HG02571 (cell line): ENCODE results near the gene QPCT.

Source experiments
- ATAC-seq: cut with Tn5 transposase; IDR thresholded peaks from one replicate; pipeline ENCODE4 v1.9.1; 2021; ENCODE audit warnings: mild to moderate bottlenecking, moderate library complexity; ENCODE audit not compliant: unreplicated experiment

Gene QPCT

DNA sequence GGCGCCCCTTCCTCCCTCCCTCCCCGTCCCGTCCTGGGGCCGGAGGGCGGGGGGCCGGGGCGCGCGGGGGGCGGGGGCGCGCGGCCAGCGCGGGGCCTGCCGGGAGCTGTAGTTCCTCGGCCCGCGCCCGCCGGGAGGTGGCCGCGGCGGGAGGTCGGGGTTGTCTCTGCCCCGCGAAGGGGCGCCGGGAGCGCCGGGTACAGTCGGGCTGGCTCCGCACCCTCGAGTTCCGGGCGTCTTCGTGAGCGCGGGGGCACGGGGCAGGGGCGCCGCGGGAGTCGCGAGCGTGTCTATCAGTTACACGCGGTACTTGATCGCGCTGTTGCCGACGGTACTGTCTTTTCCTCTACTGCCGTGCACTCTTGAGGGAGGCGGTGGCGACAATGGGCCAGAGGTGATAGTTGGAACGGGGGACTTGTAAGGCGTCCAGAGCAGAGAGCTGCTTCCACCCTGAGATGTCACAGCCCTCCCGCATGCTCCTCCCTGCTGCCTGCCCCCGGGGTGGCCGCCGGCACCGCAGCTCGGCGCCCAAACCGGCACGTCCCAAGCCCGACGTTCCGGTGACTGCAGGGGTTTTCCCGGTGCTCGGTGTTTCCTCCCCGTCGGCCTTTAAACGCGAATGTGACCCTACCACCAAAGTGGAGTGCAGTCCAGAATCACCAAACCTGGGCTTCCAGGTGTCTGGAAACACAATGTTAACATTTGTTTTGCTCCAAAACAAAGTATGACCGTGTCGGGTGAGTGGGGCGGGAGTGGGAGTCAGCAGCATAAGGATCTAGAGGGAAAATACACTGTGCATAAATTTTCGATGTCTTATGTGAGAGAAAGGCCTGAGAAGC is 19.4 kb upstream of the QPCT start, which contains the start of gene PRKD3:
Gene PRKD3, minus strand, starts transcription at position 48 of the 839 bp plus-strand sequence. CDS start 8,309 bp downstream, outside the sequence.
- peak; percentile 69 for ATAC-seq

- ATAC-seq = no peak
Measured at GRCh38 chr2:37325625-37326071, 18.8 kb upstream of the QPCT start.

DNA sequence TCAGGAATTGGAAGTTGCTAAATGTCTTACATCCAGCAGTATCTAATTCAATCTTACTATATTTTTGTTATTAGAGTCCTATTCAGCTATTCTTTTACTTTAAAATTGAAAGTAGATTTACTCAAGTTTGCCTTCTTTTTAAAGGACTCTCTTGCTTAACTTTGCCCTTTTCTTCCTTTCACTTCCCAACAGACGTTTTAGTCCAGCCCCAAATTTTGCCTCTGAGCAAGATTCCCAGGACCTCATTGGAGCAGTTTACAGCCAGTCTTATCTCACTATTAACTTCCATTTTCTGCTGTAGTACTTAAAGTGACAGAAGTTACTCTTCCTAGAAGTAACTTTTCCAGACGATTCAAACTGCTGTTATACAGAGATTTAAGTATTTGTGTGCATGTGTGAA is 18.1 kb upstream of the QPCT start:
- no peak for ATAC-seq

DNA sequence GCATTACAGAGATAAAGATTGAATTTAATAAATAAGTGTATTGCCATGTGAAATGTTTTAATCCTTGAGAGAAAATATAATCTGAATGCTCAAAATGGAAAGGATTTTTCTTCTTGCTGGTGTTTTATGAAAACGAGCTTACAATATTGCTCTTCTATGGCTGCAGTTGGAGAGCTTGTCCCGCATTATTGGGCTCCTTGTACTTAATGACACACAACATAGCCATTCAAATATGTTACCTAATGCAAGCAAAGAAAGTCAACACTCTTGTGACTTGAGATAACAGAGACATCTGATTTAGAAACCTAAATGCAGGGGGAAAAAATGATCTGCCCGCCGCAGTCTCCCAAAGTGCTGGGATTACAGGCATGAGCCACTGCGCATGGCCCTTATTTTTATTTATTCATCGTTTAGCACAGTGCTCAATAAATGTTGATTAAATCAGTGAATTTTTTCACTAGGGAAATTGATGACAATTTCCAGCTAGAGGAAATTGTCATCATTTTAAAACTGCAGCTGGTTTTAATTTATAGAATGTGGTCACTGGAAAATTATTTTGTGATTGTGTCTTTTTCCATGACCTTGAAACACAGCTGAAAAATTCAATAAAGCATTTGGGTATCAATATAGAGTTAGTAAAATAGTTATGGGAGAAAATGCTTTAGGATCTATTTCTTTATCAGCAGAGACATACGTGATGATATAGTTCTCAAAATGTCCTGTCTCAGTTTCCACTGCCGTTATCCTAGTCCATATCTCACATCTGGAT is 17.4 kb upstream of the QPCT start:
- ATAC-seq = no peak

DNA sequence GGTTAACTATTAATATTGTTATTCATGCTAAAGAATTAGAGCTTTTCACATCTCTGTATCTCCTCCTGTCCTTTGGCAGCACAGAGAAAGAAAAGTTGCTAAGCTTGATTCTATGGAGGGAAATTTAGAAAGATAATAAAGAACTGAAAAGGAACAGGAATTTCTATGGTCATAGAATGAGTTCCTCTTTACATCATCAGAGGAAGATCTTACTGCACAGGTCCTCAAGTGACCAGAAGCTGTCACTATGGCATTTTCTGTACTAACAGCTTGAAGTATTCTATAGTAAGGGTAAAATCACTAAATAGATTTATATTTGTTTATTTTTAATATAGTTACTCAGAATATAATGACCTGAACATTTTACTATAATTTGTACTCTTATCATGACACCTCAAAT is 13.7 kb upstream of the QPCT start:
- no peak for ATAC-seq

DNA sequence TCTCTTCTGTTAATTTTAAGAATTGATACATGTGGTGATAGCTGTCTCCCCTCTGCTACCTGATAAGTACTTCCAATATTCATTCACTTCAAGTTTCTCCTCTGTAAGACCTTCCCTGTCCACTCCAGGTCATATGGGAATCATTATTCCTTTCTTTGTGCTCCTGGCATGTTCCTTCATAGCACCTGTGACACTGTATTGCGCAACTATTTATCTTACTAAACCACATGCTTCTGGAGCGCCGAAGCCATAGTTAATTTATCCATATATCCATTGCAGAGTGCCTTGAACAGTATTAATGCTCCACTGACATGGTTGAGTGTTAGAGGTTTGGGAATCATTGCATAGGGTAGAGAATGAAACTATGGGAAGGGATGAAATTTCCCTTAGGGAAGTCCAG is 11.9 kb upstream of the QPCT start:
- no peak for ATAC-seq

DNA sequence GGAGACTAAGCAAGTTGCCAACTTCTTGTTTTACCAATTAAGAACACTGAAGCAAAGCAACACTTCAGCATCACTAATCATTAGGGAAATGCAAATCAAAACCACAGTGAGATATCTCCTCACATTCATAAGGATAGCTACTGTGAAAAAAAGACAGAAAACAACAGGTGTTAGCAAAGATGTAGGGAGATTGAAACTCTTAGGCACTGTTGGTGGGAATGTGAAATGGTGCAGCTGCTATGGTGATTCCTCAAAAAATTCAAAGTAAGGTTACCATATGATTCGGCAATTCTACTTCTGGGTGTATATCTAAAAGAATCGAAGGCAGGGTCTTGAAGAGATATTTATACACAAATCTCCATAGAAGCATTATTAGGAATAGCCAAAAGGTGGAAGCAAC is 11.2 kb upstream of the QPCT start:
- no peak for ATAC-seq

DNA sequence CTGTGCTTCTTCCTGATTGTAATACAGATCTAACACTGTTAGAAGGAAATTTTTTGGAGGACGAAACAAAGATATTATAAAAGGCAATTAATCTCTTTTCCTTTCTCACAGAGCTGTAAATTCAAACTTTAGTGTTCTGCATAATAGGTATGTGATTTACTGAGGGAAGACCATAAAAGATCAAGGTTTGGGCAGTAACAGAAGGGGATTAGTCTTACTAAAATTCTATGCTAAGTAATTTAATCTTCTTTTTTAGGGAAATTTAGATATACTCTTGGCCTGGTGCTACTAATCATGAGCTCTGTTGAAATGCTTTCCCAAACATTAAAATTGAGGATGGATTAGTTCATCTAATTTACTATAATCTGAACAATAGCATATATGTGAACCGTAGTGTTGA is 8.8 kb upstream of the QPCT start:
- ATAC-seq = no peak

DNA sequence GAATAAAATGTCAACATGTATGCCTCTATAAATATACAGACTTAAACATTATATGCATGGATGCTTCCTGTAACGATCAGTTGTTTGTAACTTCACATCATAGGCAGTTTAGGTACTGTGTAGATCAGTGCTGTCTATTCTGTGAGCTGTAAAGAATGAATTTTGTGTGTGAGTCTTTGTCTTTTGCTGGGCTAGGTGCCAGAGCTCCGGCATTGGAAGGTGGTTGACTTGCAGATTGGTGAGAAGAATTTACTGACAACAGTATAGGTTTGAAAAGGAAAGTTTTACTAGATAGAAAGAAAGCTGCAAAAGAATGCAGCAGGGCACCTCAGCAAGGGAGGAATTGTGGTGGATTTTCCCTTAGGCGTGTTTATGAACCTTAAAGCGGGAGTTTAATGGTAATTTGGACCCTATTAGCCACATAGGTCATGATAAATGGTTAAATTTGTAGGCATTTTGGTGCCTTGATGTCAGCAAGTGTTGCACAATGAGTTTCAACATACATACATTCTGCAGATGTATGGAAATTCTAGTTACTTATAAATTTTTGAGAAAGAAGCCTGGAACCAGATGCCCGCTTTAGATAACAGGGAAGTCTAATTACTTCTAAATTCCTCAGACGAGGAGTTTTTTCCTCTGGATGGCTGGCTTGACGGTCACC is 6.7 kb upstream of the QPCT start:
- no peak for ATAC-seq

- no peak for ATAC-seq
Measured at GRCh38 chr2:37338933-37339332, 5.5 kb upstream of the QPCT start.

- ATAC-seq = no peak
Measured at GRCh38 chr2:37340637-37341036, 3.8 kb upstream of the QPCT start.

- ATAC-seq = no peak
Measured at GRCh38 chr2:37342591-37343220, 1.7 kb upstream of the QPCT start.

DNA sequence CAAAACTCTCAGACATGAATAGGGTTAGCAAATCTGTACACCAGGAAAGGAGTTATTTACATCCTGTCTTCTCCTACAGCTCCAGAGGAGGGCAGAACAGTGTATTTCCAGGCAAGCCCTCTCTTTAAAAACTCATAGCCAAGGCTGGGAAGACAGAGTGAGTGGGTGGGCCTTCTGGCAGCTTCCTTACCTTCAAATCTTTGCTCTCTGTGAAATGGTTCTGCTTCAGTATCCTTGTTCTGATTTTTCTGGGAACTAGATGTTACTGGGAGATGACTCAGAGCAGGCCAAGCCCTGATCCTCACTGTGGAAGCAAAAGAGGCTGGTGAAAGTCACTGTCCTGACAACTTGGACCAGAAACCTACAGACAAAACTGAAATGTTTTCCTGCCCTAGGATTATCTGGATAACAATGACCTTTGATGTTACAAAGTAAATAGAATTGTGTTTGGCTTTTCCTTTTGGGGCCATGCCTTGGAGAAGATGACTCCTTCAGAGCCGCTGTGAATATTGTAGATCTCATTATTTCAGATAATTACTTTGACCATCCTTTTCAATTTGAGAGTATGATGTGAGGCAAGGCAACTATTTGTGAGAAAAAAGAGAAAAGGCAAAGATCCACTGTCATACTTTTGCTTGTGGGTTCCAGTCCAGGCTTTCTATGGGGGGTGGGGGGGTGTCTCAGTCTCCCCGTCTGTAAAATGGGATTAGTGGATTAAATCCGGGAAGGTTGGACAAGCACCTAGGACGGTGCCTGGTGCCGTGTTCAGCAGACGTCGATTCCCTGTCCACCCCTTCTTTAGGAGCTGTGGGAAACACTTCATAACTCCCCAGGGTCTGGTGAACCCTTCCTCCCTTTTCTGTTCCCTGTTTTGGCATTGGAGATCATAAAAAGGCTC is 644 bp upstream of the QPCT start:
- ATAC-seq = no peak

- ATAC-seq = no peak
Measured at GRCh38 chr2:37348155-37348554, 3.7 kb downstream of the QPCT start.

DNA sequence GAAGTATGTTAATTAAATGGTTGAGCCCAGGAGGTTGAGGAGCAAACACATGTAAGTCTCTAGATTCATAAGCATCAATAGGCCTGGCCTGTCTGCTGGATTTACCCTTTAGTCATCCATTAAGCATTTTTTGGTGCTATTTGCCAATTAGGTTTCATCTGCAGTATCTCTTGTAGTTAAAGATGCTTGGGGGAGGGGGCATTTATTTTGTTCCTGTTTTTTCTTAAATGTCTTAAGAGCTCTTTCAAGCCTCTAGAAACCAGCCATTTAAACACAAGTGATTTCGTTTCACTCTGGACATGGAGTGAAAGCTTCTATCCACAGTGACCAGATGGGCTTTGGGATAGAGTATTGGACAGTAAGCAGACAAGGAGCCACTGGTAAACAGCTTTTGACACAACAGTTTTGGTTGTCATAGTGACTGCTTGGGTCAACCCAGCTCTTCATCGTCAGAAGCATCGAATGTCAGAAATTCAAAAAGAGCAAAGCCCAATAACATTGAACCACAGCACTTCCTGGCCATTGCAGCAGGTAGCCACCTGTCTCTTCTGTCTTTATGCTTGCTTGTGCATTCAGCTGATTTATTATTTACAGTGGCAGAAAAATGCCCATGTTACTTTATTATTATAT is 4.9 kb downstream of the QPCT start:
- ATAC-seq = no peak

DNA sequence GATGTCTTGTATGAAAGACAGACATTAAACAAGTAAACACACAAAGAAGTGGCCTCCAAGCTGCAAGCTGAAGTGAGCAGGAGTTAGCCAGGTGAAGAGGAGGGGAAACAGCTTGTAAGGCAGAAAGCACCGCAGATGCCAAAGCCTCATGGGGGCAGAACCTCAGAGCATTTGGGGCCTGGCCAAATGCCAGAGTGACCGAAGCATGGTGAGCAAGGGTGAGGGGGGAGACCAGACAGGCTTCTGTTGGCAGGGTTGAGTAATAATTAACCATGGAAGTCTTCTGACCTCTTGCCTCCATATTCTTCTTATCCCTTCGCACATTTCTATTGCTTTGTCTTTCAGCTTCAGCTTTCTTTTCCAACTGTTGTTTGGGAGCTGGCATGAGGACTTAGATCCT is 5.6 kb downstream of the QPCT start:
- ATAC-seq = no peak

GRCh38 chr2:37354531-37354930 is 10.1 kb downstream of the QPCT start:
- no peak for ATAC-seq

- no peak for ATAC-seq
Measured at GRCh38 chr2:37355735-37356134, 11.3 kb downstream of the QPCT start.

- ATAC-seq = no peak
Measured at GRCh38 chr2:37356299-37356698, 11.9 kb downstream of the QPCT start.

- ATAC-seq = no peak
Measured at GRCh38 chr2:37357069-37357468, 12.6 kb downstream of the QPCT start.
